Liver (tissue), 3 donors: Measurements from ENCODE around the gene CNST.

Source experiments
- EGR1 ChIP-seq, 2 donors: IDR thresholded peaks; 2 replicates each; pipeline ENCODE4 v1.6.1; 2016 to 2018; ENCODE audit warnings: antibody characterized with exemption in 2 of 2, low read depth in 2 of 2
- FOXA1 ChIP-seq: IDR thresholded peaks from 2 replicates; pipeline ENCODE4 v1.6.1; 2016; ENCODE audit warnings: antibody characterized with exemption
- GABPA ChIP-seq, 2 donors: IDR thresholded peaks in 1 of 2; conservative IDR thresholded peaks in 1 of 2; 2 replicates each; pipeline ENCODE4 v1.6.1; 2016; ENCODE audit warnings: antibody characterized with exemption in 2 of 2, mild to moderate bottlenecking in 1 of 2, moderate library complexity in 1 of 2
- JUND ChIP-seq, 2 donors: IDR thresholded peaks; 2 replicates each; pipeline ENCODE4 v1.6.1; 2016; ENCODE audit warnings: antibody characterized with exemption in 2 of 2
- RAD21 ChIP-seq, 2 donors: IDR thresholded peaks; 2 replicates each; pipeline ENCODE4 v1.6.1; 2016; ENCODE audit warnings: antibody characterized with exemption in 2 of 2, mild to moderate bottlenecking in 2 of 2
- SP1 ChIP-seq: IDR thresholded peaks from 2 replicates; pipeline ENCODE4 v1.6.1; 2018; ENCODE audit warnings: antibody characterized with exemption, mild to moderate bottlenecking
- TAF1 ChIP-seq: conservative IDR thresholded peaks from 2 replicates; pipeline ENCODE4 v1.6.1; 2016; ENCODE audit warnings: antibody characterized with exemption, mild to moderate bottlenecking
- YY1 ChIP-seq: IDR thresholded peaks from 2 replicates; pipeline ENCODE4 v1.6.1; 2016; ENCODE audit warnings: antibody characterized with exemption, mild to moderate bottlenecking
- TF ChIP-seq, protein P1 (sequence below): IDR thresholded peaks from 2 replicates; pipeline ENCODE4 v1.6.1; 2016; ENCODE audit warnings: antibody characterized with exemption, mild to moderate bottlenecking
- TF ChIP-seq, protein P2 (sequence below): fragments of 150-350 bp; IDR thresholded peaks from 2 replicates; pipeline ENCODE4 v1.5.1; 2017; ENCODE audit warnings: improper control_type of control experiment, low read depth, low read length; ENCODE audit not compliant: missing input control
- TF ChIP-seq, protein P3 (sequence below): IDR thresholded peaks from 2 replicates; pipeline ENCODE4 v1.6.1; 2016; ENCODE audit warnings: antibody characterized with exemption
- TF ChIP-seq, protein P4 (sequence below): IDR thresholded peaks from 2 replicates; pipeline ENCODE4 v1.6.1; 2016; ENCODE audit warnings: antibody characterized with exemption
- TF ChIP-seq, protein P5 (sequence below): IDR thresholded peaks from 2 replicates; pipeline ENCODE4 v1.6.1; 2016; ENCODE audit warnings: antibody characterized with exemption
- donor health status: healthy.
- donor health status: healthy.

- TF ChIP-seq RAD21 (IDR thresholded peaks at IDR 0.05) (no peak), SP1 (no peak), TAF1 (no peak), EGR1 (IDR thresholded peaks at IDR 0.05; ENCODE audit: low read depth in 2 of 2) (no peak), GABPA (IDR thresholded peaks at IDR 0.05 in 1 of 2, conservative IDR thresholded peaks at IDR 0.05 in 1 of 2) (no peak), JUND (IDR thresholded peaks at IDR 0.05) (no peak), FOXA1 (no peak), YY1 (no peak)
- TF ChIP-seq, protein P1, sequence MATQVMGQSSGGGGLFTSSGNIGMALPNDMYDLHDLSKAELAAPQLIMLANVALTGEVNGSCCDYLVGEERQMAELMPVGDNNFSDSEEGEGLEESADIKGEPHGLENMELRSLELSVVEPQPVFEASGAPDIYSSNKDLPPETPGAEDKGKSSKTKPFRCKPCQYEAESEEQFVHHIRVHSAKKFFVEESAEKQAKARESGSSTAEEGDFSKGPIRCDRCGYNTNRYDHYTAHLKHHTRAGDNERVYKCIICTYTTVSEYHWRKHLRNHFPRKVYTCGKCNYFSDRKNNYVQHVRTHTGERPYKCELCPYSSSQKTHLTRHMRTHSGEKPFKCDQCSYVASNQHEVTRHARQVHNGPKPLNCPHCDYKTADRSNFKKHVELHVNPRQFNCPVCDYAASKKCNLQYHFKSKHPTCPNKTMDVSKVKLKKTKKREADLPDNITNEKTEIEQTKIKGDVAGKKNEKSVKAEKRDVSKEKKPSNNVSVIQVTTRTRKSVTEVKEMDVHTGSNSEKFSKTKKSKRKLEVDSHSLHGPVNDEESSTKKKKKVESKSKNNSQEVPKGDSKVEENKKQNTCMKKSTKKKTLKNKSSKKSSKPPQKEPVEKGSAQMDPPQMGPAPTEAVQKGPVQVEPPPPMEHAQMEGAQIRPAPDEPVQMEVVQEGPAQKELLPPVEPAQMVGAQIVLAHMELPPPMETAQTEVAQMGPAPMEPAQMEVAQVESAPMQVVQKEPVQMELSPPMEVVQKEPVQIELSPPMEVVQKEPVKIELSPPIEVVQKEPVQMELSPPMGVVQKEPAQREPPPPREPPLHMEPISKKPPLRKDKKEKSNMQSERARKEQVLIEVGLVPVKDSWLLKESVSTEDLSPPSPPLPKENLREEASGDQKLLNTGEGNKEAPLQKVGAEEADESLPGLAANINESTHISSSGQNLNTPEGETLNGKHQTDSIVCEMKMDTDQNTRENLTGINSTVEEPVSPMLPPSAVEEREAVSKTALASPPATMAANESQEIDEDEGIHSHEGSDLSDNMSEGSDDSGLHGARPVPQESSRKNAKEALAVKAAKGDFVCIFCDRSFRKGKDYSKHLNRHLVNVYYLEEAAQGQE, result no peak
- TF ChIP-seq, protein P2, sequence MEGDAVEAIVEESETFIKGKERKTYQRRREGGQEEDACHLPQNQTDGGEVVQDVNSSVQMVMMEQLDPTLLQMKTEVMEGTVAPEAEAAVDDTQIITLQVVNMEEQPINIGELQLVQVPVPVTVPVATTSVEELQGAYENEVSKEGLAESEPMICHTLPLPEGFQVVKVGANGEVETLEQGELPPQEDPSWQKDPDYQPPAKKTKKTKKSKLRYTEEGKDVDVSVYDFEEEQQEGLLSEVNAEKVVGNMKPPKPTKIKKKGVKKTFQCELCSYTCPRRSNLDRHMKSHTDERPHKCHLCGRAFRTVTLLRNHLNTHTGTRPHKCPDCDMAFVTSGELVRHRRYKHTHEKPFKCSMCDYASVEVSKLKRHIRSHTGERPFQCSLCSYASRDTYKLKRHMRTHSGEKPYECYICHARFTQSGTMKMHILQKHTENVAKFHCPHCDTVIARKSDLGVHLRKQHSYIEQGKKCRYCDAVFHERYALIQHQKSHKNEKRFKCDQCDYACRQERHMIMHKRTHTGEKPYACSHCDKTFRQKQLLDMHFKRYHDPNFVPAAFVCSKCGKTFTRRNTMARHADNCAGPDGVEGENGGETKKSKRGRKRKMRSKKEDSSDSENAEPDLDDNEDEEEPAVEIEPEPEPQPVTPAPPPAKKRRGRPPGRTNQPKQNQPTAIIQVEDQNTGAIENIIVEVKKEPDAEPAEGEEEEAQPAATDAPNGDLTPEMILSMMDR, result no peak
- TF ChIP-seq, protein P3, sequence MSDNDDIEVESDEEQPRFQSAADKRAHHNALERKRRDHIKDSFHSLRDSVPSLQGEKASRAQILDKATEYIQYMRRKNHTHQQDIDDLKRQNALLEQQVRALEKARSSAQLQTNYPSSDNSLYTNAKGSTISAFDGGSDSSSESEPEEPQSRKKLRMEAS, result no peak
- TF ChIP-seq, protein P4, sequence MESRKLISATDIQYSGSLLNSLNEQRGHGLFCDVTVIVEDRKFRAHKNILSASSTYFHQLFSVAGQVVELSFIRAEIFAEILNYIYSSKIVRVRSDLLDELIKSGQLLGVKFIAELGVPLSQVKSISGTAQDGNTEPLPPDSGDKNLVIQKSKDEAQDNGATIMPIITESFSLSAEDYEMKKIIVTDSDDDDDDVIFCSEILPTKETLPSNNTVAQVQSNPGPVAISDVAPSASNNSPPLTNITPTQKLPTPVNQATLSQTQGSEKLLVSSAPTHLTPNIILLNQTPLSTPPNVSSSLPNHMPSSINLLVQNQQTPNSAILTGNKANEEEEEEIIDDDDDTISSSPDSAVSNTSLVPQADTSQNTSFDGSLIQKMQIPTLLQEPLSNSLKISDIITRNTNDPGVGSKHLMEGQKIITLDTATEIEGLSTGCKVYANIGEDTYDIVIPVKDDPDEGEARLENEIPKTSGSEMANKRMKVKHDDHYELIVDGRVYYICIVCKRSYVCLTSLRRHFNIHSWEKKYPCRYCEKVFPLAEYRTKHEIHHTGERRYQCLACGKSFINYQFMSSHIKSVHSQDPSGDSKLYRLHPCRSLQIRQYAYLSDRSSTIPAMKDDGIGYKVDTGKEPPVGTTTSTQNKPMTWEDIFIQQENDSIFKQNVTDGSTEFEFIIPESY, result no peak
- TF ChIP-seq, protein P5, sequence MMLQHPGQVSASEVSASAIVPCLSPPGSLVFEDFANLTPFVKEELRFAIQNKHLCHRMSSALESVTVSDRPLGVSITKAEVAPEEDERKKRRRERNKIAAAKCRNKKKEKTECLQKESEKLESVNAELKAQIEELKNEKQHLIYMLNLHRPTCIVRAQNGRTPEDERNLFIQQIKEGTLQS, result no peak
Observed at GRCh38 chr1:246618240-246618808, 52.1 kb downstream of the CNST start.
